DOHH2 (cell line): ENCODE measurements around the gene GMDS.

Experiments
- EZH2phosphoT487 ChIP-seq: fragments of 200-600 bp; sonication (generic); IDR thresholded peaks from 2 replicates; pipeline ENCODE4 v1.6.1; 2017; ENCODE audit warnings: borderline replicate concordance, mild to moderate bottlenecking, antibody characterized with exemption, low read length, moderate library complexity, mixed read lengths
- TF ChIP-seq, protein P1 (sequence below): fragments of 200-600 bp; sonication (generic); IDR thresholded peaks from one replicate; pipeline ENCODE4 v1.5.1; 2014; ENCODE audit warnings: antibody characterized with exemption, mild to moderate bottlenecking, low read depth, low read length; ENCODE audit not compliant: poor library complexity, severe bottlenecking

DNA sequence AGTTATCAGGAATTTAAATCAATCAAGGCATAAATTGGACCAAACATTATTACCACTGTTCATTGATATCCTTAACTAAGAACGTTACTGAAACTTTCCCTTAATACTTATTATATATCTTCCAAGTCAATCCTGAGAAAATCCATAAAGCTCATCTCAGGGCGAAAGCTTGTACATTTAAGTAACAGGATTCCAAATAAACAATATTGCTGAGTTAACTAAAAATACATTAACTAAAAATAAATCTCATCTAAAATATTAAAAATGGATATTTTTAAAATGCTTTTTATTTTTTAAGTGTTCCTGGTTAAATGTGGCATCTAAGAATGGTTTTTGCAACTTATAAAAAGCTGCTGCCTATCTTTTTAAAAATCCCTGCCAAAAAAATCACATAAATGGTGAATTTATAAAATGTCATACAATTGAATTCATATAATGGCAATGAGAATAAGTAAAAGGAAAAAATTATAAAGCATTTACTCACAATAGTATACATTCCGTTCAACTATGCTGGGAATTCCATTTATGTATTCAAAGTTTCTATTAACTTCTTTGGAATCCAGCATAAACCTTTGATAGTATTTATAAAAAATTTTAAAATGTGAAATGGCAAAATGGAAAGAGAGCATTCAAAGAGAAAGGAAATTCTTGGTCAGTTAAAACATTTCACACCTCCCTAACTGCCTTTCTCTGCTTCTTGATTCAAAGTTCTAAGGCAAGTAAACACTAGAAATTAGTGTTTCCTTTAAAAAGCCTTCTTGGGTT, 20.8 kb upstream of the GMDS start:
- TF ChIP-seq, protein P1, sequence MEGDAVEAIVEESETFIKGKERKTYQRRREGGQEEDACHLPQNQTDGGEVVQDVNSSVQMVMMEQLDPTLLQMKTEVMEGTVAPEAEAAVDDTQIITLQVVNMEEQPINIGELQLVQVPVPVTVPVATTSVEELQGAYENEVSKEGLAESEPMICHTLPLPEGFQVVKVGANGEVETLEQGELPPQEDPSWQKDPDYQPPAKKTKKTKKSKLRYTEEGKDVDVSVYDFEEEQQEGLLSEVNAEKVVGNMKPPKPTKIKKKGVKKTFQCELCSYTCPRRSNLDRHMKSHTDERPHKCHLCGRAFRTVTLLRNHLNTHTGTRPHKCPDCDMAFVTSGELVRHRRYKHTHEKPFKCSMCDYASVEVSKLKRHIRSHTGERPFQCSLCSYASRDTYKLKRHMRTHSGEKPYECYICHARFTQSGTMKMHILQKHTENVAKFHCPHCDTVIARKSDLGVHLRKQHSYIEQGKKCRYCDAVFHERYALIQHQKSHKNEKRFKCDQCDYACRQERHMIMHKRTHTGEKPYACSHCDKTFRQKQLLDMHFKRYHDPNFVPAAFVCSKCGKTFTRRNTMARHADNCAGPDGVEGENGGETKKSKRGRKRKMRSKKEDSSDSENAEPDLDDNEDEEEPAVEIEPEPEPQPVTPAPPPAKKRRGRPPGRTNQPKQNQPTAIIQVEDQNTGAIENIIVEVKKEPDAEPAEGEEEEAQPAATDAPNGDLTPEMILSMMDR: no peak
- no peak for TF ChIP-seq EZH2phosphoT487
